Trophoblast cell (in vitro differentiated cells and primary cell): ENCODE data around the gene FFAR1.
A peak's percentile ranks its signal among the peaks of the same experiment; 100 is the strongest.

ENCODE experiments used
- DNase-seq, 2 donors: peaks; one replicate each; pipeline ENCODE4 v3.0.0-alpha.2; 2016
- H2AFZ ChIP-seq: 2 replicates; pipeline ENCODE4 v1.6.1; 2013; ENCODE audit warnings: low read length, moderate library complexity, mild to moderate bottlenecking; ENCODE audit not compliant: insufficient read depth, poor library complexity
- H2AK5ac ChIP-seq: 2 replicates; pipeline ENCODE4 v1.6.1; 2013; ENCODE audit warnings: mild to moderate bottlenecking, low read length
- H2BK120ac ChIP-seq: 2 replicates; pipeline ENCODE4 v1.6.1; 2013; ENCODE audit warnings: low read length, mild to moderate bottlenecking, moderate library complexity; ENCODE audit not compliant: insufficient read depth, poor library complexity
- H2BK12ac ChIP-seq: 2 replicates; pipeline ENCODE4 v1.6.1; 2013; ENCODE audit warnings: mild to moderate bottlenecking, low read length, moderate library complexity
- H2BK5ac ChIP-seq: 2 replicates; pipeline ENCODE4 v1.6.1; 2013; ENCODE audit warnings: low read length, low read depth, moderate library complexity, mild to moderate bottlenecking; ENCODE audit not compliant: poor library complexity
- H3K14ac ChIP-seq: 2 replicates; pipeline ENCODE4 v1.6.1; 2013; ENCODE audit warnings: mild to moderate bottlenecking, low read length
- H3K18ac ChIP-seq: 2 replicates; pipeline ENCODE4 v1.6.1; 2013; ENCODE audit warnings: mild to moderate bottlenecking, low read length
- H3K23ac ChIP-seq: 2 replicates; pipeline ENCODE4 v1.6.1; 2013; ENCODE audit warnings: low read length
- H3K27ac ChIP-seq: 2 replicates; pipeline ENCODE4 v1.5.1; 2013; ENCODE audit warnings: low read depth, mild to moderate bottlenecking, inconsistent platforms, low read length, moderate library complexity
- H3K27me3 ChIP-seq: 2 replicates; pipeline ENCODE4 v1.6.1; 2013; ENCODE audit warnings: inconsistent platforms, mild to moderate bottlenecking, low read length, moderate library complexity; ENCODE audit not compliant: insufficient read depth
- H3K36me3 ChIP-seq, 2 experiments: 1 replicate in 1 of 2; 2 replicates in 1 of 2; pipeline ENCODE4 v1.6.1; 2013; ENCODE audit warnings: low read length in 2 of 2, mild to moderate bottlenecking in 2 of 2, moderate library complexity in 1 of 2; ENCODE audit not compliant: insufficient read depth in 2 of 2, control insufficient read depth in 1 of 2
- H3K4ac ChIP-seq: 2 replicates; pipeline ENCODE4 v1.6.1; 2013; ENCODE audit warnings: low read depth, mild to moderate bottlenecking, low read length, moderate library complexity
- H3K4me1 ChIP-seq, 2 experiments: 1 replicate in 1 of 2; 2 replicates in 1 of 2; pipeline ENCODE4 v1.6.1; 2013; ENCODE audit warnings: low read length in 2 of 2, mild to moderate bottlenecking in 2 of 2, moderate library complexity in 1 of 2; ENCODE audit not compliant: insufficient read depth in 2 of 2, control insufficient read depth in 1 of 2
- H3K4me2 ChIP-seq: 2 replicates; pipeline ENCODE4 v1.6.1; 2013; ENCODE audit warnings: inconsistent platforms, mild to moderate bottlenecking, low read length, moderate library complexity
- H3K4me3 ChIP-seq: 2 replicates; pipeline ENCODE4 v1.5.1; 2013; ENCODE audit warnings: mild to moderate bottlenecking, low read depth, low read length, inconsistent platforms
- H3K79me1 ChIP-seq: one replicate; pipeline ENCODE4 v1.6.1; 2013; ENCODE audit warnings: low read length
- H3K79me2 ChIP-seq: 2 replicates; pipeline ENCODE4 v1.6.1; 2013; ENCODE audit warnings: low read length, mild to moderate bottlenecking; ENCODE audit not compliant: control insufficient read depth, insufficient read depth, poor library complexity
- H3K9ac ChIP-seq: 2 replicates; pipeline ENCODE4 v1.6.1; 2013; ENCODE audit warnings: mild to moderate bottlenecking, low read length
- H3K9me3 ChIP-seq: 2 replicates; pipeline ENCODE4 v1.6.1; 2013; ENCODE audit warnings: low read depth, mild to moderate bottlenecking, control low read depth, inconsistent platforms, low read length; ENCODE audit not compliant: insufficient read depth
- H4K12ac ChIP-seq: 2 replicates; pipeline ENCODE4 v1.6.1; 2013; ENCODE audit warnings: low read depth, mild to moderate bottlenecking, low read length, moderate library complexity
- H4K8ac ChIP-seq: 2 replicates; pipeline ENCODE4 v1.6.1; 2013; ENCODE audit warnings: low read depth, mild to moderate bottlenecking, low read length, moderate library complexity
- H4K91ac ChIP-seq: one replicate; pipeline ENCODE4 v1.6.1; 2013; ENCODE audit warnings: low read depth, mild to moderate bottlenecking, low read length, moderate library complexity
- WGBS: extraction: QIAGEN DNeasy Blood & Tissue Kit; methylation state at CpG from one replicate; pipeline ENCODE4 v1.1.7; 2013; ENCODE audit warnings: missing lambda C conversion rate; ENCODE audit not compliant: insufficient read length, insufficient coverage; ENCODE audit errors: extremely low coverage; 5-methylcytosine and 5-hydroxymethylcytosine counted together

FFAR1 gene

DNA sequence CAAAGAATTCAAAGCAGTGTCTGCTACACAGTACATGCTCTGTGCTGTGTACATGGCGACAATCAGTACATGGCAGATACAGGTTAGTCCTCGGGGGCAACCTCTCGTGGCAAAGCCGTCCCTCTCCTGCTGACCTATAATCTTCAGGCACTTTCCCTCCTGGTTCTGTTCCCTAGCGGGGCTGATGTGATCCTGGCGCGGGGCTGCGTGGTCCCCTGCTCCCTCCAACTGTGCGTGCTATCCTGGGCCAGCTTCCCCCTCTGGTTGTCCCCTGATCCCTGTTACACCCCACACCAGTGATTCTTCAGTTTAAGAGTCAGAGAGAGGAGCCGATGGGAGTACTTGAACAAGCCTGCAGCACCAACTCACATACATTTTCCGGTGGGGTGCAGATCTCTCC is 43.7 kb upstream of the FFAR1 start:
- Histone ChIP-seq H3K4me3 (no peak overlapping the region), H2BK5ac (no peak overlapping the region), H2BK120ac (no peak overlapping the region), H2AK5ac (no peak overlapping the region), H3K9ac (no peak overlapping the region), H3K14ac (no peak overlapping the region), H3K4me2 (no peak overlapping the region), H4K91ac (no peak overlapping the region), H3K27ac (no peak overlapping the region), H3K9me3 (peaks cover 4% of the 10 kb centered on the region), H2BK12ac (no peak overlapping the region), H3K36me3 (no peaks in the 10 kb centered on the region), H3K4me1 (peaks cover under 1 to 2% of the 10 kb centered on the region in 2 experiments), H3K79me2 (no peaks in the 10 kb centered on the region), H2AFZ (no peak overlapping the region), H3K79me1 (no peaks in the 10 kb centered on the region), H4K12ac (no peak overlapping the region), H3K18ac (no peak overlapping the region), H3K27me3 (no peaks in the 10 kb centered on the region), H3K23ac (no peak overlapping the region), H4K8ac (no peak overlapping the region), H3K4ac (no peak overlapping the region)
- no CpG with 5 or more reads among the region's 11 CpGs for whole genome bisulfite sequencing
- no peak for DNase-seq

DNA sequence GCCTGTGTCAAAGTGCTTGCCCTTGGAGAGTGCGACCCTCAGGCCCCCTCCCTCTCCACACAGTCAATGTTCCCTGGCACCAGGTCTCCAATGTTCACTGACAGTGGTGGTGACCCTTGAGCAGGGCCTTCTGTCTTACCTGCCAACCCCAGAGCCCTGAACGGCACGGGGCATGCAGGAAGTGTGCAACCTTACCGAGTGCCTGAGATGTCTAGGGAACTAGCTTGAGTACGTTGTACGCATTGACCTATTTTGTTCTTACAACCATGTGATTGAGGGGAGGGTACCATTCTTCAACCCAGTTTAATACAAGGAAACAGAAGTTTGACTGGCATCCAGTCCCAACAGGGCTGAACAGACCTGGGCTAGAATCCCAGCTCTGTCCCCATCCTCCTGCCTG is 42.5 kb upstream of the FFAR1 start:
- Histone ChIP-seq H4K12ac (no peak overlapping the region), H2AFZ (no peak overlapping the region), H2AK5ac (no peak overlapping the region), H3K27me3 (no peaks in the 10 kb centered on the region), H4K91ac (no peak overlapping the region), H3K27ac (no peak overlapping the region), H3K18ac (no peak overlapping the region), H3K36me3 (no peaks in the 10 kb centered on the region), H3K23ac (no peak overlapping the region), H3K4me3 (no peak overlapping the region), H3K79me1 (no peaks in the 10 kb centered on the region), H3K79me2 (no peaks in the 10 kb centered on the region), H3K4me1 (peaks cover 3 to 8% of the 10 kb centered on the region in 2 experiments), H4K8ac (no peak overlapping the region), H3K9ac (no peak overlapping the region), H2BK12ac (no peak overlapping the region), H2BK5ac (no peak overlapping the region), H3K4me2 (no peak overlapping the region), H3K9me3 (peaks cover 4% of the 10 kb centered on the region), H3K14ac (no peak overlapping the region), H2BK120ac (no peak overlapping the region), H3K4ac (no peak overlapping the region)
- DNase-seq: no peak
- WGBS: no CpG with 5 or more reads among the region's 6 CpGs

DNA sequence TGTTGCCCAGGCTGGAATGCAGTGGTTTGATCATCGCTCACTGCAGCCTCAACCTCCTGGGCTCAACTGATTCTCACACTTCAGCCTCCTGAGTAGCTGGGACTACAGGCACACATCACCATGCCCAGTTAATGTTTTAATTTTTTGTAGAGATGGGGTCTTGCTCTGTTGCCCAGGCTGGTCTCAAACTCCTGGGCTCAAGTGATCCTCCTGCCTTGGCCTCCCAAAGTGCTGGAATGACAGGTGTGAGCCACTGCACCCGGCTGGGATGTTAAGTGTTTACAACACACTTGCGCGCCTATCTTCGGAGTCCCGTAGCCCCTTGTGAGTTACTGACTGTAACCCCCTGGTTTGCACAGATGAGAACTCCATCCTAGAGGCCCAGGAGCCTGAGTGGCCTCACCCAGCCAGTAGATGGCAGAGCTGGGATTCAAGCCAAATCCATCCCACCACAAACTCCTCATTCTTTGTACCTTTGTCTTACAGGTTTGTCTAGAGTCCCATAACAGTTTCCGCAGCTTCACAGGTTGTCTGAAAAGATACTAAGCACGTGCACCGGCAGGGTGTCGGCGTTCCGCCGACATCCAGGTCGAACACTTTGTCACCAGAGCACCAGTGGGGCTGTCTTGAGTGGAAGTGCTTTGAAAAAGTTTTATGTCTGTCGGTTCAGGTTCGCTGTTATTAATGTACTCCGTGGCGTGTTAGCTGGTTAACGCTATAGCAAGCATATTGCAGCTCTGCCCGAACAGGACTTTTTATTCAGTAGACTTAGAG is 41.0 kb upstream of the FFAR1 start:
- Histone ChIP-seq H3K4me3 (no peak overlapping the region), H3K4ac (no peak overlapping the region), H3K23ac (no peak overlapping the region), H2AFZ (no peak overlapping the region), H3K9me3 (peaks cover 4% of the 10 kb centered on the region), H2AK5ac (no peak overlapping the region), H3K79me2 (no peaks in the 10 kb centered on the region), H3K27ac (no peak overlapping the region), H4K12ac (no peak overlapping the region), H3K4me2 (no peak overlapping the region), H3K36me3 (no peaks in the 10 kb centered on the region), H2BK5ac (no peak overlapping the region), H2BK12ac (no peak overlapping the region), H3K79me1 (no peaks in the 10 kb centered on the region), H2BK120ac (no peak overlapping the region), H4K8ac (no peak overlapping the region), H3K18ac (no peak overlapping the region), H3K14ac (no peak overlapping the region), H3K4me1 (peaks cover 6 to 13% of the 10 kb centered on the region in 2 experiments), H4K91ac (no peak overlapping the region), H3K27me3 (no peaks in the 10 kb centered on the region), H3K9ac (no peak overlapping the region)
- peak; percentile 48 to 76 for DNase-seq
- WGBS: no CpG with 5 or more reads among the region's 20 CpGs

DNA sequence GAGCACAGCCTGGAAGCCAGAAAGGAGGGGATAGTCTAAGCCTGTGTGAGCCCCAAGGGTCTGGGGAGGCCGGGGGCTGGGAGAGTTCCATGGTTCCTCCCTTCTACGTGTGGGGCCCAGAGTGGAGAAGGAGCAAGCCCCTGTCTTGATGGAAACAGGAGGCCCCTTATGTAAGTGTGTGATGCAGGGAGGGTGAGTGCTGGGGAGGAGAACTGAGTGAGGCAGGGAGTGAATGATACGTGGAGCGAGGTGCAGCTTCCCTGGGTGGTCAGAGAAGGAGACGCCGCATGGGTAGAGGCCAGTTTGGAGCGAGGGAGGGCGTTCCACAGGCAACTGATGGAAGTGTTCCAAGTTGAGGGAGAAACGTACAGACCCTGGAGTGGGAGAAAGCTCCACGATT is 39.8 kb upstream of the FFAR1 start:
- Histone ChIP-seq H3K9ac (no peak overlapping the region), H3K4me1 (peaks cover 6 to 13% of the 10 kb centered on the region in 2 experiments), H2BK12ac (no peak overlapping the region), H3K79me2 (no peaks in the 10 kb centered on the region), H2BK5ac (no peak overlapping the region), H4K8ac (no peak overlapping the region), H3K14ac (no peak overlapping the region), H2AFZ (no peak overlapping the region), H3K27me3 (no peaks in the 10 kb centered on the region), H3K18ac (no peak overlapping the region), H3K4ac (no peak overlapping the region), H3K23ac (no peak overlapping the region), H4K91ac (no peak overlapping the region), H3K27ac (no peak overlapping the region), H2AK5ac (no peak overlapping the region), H4K12ac (no peak overlapping the region), H3K79me1 (no peaks in the 10 kb centered on the region), H3K9me3 (peaks cover 2% of the 10 kb centered on the region), H3K4me3 (no peak overlapping the region), H2BK120ac (no peak overlapping the region), H3K4me2 (no peak overlapping the region), H3K36me3 (no peaks in the 10 kb centered on the region)
- no CpG with 5 or more reads among the region's 10 CpGs for WGBS
- no peak for DNase-seq
